Left renal pelvis (tissue), 4 donors: Measurements from ENCODE around the gene IGF2R. TPM values are rescaled to one million over a fixed set of nuclear protein-coding genes. Genes with fewer than 3 reads are reported as not detected.
"Not testable (repeated sequence)": the region's sequence is repeated elsewhere in the genome, so short reads cannot be mapped to it uniquely, and the experiment has no call there.

Source experiments
- DNase-seq, 4 donors: peaks; one replicate each; pipeline ENCODE4 v3.0.0-alpha.2; 2013; ENCODE audit warnings: low read depth in 4 of 4, low spot score in 3 of 4
- polyA plus RNA-seq, 4 donors: library from polyadenylated mRNA; unstranded; fragments of 120-200 nt; gene quantifications; one replicate each; pipeline ENCODE4 v1.2.1, GENCODE V29; 2013; ENCODE audit not compliant: insufficient read length in 4 of 4

IGF2R gene
- polyA plus RNA-seq, 4 donors, result 44.9 to 61.0 (median 57.2) TPM

GRCh38 chr6:159995405-159995804 lies 26.5 kb downstream of the IGF2R start:
- DNase-seq, result no peak

GRCh38 chr6:159996087-159996622 lies 27.3 kb downstream of the IGF2R start:
- no peak for DNase-seq

GRCh38 chr6:159996626-159997497 lies 28.0 kb downstream of the IGF2R start:
- DNase-seq, result no peak

- no peak for DNase-seq
Observed at GRCh38 chr6:159997498-159998101, 28.7 kb downstream of the IGF2R start.

GRCh38 chr6:159998538-159998937 lies 29.7 kb downstream of the IGF2R start:
- DNase-seq, result no peak

GRCh38 chr6:159999240-159999671 lies 30.4 kb downstream of the IGF2R start:
- no peak for DNase-seq

- DNase-seq, result no peak
Observed at GRCh38 chr6:160000280-160000704, 31.4 kb downstream of the IGF2R start.

- not testable (repeated sequence) for DNase-seq
Observed at GRCh38 chr6:160000893-160001427, 32.1 kb downstream of the IGF2R start.

GRCh38 chr6:160002882-160003281 lies 34.0 kb downstream of the IGF2R start:
- no peak for DNase-seq

- no peak for DNase-seq
Observed at GRCh38 chr6:160004018-160004417, 35.1 kb downstream of the IGF2R start.

- no peak for DNase-seq
Observed at GRCh38 chr6:160004419-160005175, 35.7 kb downstream of the IGF2R start.

GRCh38 chr6:160005211-160005610 lies 36.3 kb downstream of the IGF2R start:
- no peak for DNase-seq

GRCh38 chr6:160005861-160006540 lies 37.1 kb downstream of the IGF2R start:
- DNase-seq, result peak in 1 of 4 donors; percentile 61

- DNase-seq, result no peak
Observed at GRCh38 chr6:160007145-160007544, 38.3 kb downstream of the IGF2R start.

GRCh38 chr6:160007611-160008010 lies 38.7 kb downstream of the IGF2R start:
- DNase-seq, result no peak

GRCh38 chr6:160010067-160010466 lies 41.2 kb downstream of the IGF2R start:
- no peak for DNase-seq

- no peak for DNase-seq
Observed at GRCh38 chr6:160013987-160014868, 45.3 kb downstream of the IGF2R start.

- no peak for DNase-seq
Observed at GRCh38 chr6:160014869-160015182, 45.9 kb downstream of the IGF2R start.
